GM18868 (cell line): ENCODE measurements around the gene HSF5.

Experiments used
- ATAC-seq: cut with Tn5 transposase; IDR thresholded peaks from one replicate; pipeline ENCODE4 v1.9.1; 2021; ENCODE audit warnings: mild to moderate bottlenecking, moderate library complexity; ENCODE audit not compliant: unreplicated experiment

The HSF5 gene

DNA sequence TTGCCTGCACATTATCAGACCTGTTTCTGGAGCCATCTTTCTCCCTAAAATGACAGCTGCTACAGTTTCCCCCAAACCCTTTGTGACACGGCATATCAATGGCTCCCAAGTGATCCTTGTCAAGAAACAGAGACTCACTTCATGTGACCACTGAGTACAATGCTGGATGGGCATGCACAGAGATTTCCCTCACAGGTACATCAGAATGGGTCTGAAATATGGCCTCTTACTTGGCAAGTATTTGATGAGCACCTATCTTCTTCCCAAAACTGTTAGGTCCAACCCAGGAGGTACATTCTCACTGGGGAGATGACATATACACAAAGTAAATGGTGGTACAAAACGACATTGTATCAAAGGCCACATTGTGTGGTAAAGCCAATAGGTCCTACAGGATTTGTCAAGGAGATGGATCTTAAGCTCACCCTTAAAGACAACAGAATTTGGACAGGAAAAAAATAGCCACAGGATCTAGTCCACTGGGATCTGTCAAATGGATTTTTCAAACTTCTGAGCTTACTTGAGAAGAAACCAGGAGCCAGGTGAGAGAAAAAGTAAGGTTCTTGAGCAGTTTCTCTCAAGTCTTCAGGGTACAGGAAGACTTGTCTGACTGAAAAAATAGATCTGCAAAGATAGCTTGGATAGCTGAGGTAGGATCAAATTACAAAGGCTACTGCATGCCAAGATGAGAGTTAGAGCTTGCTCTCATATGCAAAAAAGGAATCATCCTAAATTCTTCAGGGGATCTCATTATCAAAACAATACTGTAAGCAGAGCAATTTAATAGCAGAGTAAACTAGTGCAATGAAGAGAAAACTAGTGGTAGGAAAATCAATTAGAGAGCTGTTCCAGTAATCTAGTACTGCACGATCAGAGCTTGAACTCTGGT, 99.7 kb downstream of the HSF5 start:
- ATAC-seq = no peak

GRCh38 chr17:58387834-58388233, 100.4 kb downstream of the HSF5 start:
- ATAC-seq = no peak

GRCh38 chr17:58386708-58387107, 101.5 kb downstream of the HSF5 start:
- ATAC-seq = no peak

DNA sequence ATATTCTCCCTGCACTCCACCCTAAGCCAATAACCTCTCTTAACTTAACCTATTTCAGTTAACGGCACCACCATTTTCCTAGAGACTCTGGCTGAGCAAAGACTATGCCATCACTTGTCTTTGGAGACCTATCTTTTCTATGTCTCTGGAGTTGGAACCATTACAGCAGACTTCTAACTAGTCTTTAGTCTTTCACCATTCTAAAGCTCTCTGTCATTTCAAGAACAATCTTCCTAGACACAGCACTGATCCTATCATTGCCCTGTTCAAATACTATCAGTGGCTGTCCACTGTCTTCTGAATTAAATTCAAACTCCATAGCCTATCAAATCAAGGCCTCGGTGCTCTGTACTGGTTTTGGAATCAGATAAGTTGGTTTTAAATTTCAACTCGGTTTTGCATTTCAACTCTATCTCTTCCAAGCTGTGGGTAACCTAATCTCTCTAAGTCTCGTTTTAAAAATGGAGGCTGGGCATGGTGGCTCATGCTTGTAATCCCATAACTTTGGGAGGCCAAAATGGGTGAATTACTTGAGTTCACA, 102.8 kb downstream of the HSF5 start:
- ATAC-seq = no peak

GRCh38 chr17:58384897-58385296, 103.3 kb downstream of the HSF5 start:
- ATAC-seq = no peak

- no peak for ATAC-seq
Measured at GRCh38 chr17:58383892-58384462, 104.2 kb downstream of the HSF5 start.

DNA sequence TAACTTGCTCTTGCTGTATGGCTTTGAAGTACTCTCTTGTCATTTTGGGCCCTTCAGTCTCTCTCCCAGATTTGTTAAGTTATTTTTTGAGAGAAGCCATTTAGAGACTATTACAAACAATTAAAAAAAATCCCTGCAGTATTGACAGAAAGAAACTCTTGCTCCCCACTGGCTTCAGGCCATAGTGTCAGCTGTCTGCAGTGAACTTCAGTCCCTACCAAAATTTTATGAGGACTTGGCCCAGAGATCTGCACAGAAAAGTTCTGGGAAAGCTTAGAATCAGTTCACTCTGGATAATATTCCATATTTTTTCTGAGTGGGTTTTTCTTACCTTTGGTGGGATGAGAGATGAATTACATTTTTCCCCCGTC, 105.4 kb downstream of the HSF5 start:
- no peak for ATAC-seq

GRCh38 chr17:58382108-58382871, 105.9 kb downstream of the HSF5 start:
- peak; percentile 63 for ATAC-seq

- no peak for ATAC-seq
Measured at GRCh38 chr17:58381124-58382035, 106.8 kb downstream of the HSF5 start.

GRCh38 chr17:58380207-58381123, 107.7 kb downstream of the HSF5 start:
- no peak for ATAC-seq

GRCh38 chr17:58379511-58379824, 108.7 kb downstream of the HSF5 start:
- ATAC-seq = no peak

DNA sequence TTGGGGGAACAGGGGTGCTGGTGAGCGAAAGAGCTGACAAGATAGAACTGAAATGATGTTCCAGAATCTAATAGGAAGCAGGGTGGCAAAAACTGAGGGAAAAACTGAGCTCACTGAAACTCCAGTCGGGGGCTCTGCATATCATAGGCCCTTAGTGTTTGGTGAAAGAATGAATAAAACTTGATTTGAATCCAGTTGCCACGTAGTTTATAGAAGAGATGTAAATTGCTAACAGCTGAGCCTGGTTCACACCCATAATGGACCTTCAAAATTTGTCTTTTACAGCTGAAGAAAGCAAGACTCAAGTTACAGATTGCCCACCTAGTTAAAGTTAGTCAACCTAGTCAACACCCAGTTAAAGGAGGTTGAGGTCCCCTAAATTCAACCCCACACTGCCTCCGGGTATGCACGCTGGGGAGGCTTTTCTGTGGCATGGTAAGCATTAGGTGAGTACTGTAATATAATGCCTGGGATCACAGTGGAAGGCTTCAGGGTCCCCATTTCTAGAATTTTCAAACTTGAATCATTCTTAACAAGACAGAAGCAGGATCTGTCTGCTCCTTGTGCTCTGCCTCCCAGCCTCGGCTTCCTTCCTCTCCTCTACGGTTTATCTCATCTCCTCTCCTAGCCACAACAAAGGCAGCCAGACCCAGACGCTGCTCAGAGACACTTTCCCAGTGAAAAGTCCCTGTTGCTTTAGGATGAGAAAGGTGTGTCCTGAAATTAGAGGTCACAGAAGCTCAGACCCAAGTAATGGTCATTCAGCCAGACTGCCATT, 109.3 kb downstream of the HSF5 start:
- no peak for ATAC-seq

DNA sequence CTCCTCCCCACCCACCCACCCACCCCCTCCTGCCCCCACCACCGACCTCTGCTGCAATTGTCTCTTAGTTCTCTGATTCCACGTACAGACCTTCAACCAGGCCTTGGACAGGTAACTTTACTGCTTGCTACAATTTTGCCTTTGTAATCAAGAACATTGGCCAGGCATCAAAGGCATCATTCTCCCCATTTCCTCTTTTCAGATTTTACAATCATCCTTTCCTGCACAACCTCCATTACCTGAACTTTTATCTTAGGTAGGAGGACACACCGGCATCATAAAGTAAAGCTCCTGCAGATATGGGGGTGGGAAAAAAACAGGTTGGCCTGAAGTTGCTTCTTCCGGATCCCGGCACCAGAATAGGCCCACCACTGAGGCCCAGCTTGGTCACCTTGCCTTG, 110.5 kb downstream of the HSF5 start:
- no peak for ATAC-seq

GRCh38 chr17:58377093-58377601, 111.1 kb downstream of the HSF5 start:
- ATAC-seq = no peak

DNA sequence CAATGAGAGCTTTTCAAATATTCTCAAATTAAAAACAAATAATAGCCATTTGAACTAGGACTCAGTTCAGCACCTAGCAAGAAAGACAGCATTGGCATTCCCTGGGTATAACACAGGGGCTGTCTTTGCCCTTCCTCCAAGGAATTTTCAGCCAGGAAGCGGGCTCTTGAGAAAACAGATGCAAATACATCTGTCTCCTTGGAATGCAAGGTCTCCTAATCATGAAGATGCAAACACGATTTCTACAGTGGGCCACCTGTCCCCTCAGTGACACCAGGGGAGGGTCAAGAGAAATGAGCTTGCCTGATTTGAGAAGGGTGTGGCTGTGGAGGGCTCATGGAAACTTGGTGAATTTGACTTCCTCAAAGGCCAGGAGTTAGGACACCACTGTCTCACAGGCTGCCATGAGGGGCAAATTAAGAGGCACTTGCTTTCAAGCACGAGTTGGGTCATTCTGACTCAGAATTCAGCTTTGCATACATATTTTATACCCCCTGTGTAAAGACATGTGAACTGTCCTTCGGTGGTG, 111.7 kb downstream of the HSF5 start:
- no peak for ATAC-seq

- no peak for ATAC-seq
Measured at GRCh38 chr17:58375811-58376210, 112.4 kb downstream of the HSF5 start.

DNA sequence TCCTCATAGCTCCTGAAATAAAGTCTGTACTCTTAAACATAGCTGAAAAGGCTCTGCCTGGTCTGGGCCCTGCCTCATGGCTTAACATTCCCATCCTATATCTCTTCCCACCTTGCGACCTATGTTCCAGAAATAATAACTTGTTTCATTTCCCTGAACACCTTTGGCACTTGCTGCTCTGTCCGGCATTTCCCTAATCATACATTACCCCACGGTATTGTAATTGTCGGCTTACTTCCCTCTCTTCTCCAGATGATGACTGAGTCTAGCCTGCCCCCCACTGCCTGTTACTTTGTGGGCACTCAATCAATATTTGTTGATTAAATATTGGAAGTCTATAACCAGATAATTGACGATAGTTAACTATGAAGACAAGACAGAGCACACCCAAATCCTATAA, 113.0 kb downstream of the HSF5 start:
- no peak for ATAC-seq

- ATAC-seq = no peak
Measured at GRCh38 chr17:58373923-58374322, 114.3 kb downstream of the HSF5 start.
